ENCODE measurements around the gene PIGM. TPM values are rescaled to one million over a fixed set of nuclear protein-coding genes. Genes with fewer than 3 reads are reported as not detected.

PIGM gene
- polyA plus RNA-seq, 2 of the 4 experiments (the other 2 are of a cell fraction): 5.0 to 7.2 TPM

DNA sequence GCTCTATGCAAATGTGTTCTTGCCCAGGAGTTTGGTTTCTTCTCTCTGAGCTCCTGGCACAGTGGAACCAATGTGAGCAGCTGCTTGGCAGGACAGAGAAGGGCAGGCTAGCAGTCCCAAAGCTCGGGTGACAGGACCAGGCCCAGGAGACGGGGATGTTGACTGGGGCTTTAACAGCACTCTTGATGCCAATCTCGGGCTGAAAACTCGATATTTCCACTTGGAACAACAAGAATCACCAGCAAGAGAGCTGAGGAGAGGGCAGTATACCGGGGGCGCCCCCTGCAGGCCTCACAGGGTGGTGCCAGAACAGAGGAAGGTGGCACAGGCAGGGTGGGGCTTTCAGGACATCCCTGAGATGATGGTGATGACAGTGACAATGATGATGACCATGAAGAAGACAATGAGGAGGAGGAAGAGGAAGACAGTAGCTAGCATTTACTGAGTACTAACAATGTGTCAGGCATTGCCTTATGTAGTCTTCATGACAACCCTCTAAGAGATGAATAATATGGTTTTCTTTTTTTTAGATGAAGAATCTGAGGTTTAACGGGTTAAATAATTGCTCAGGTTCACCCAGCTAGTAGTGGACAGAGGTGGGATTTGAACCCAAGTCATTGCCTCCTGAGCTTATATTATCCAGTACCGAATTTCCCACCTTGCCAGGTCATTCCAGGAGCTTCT lies 46.9 kb upstream of the PIGM start:
- POLR2A ChIA-PET: no interaction called here
- H3K4me1 ChIP-seq: no peaks in the 10 kb centered on the region
- no peaks in the 10 kb centered on the region for H3K9me3 ChIP-seq
- no peak for FAIRE-seq
- peak; percentile 37; the same call in 1 of the 3 replicates for TF ChIP-seq SMC3 (IDR thresholded peaks at IDR 0.05)
- no peak for TF ChIP-seq PHF8 (IDR thresholded peaks at IDR 0.05; ENCODE audit: borderline replicate concordance, low read depth)
- peak; percentile 44 to 49 for TF ChIP-seq RAD21 (conservative IDR thresholded peaks at IDR 0.05 in 1 of 2, IDR thresholded peaks at IDR 0.05 in 1 of 2)
- TF ChIP-seq CTCF (IDR thresholded peaks at IDR 0.05): peak; percentile 54
- H3K4me2 ChIP-seq: no peak overlapping the region
- peak; percentile 42 to 51 for DNase-seq (ENCODE audit: low read depth in 1 of 2, low spot score in 1 of 2)
- no peak overlapping the region for H3K4me3 ChIP-seq
- no peak overlapping the region for H3K27ac ChIP-seq
- WGBS (ENCODE audit: missing lambda C conversion rate): 3% methylated on average over 8 of the region's 8 CpGs
- CTCF ChIA-PET: interaction anchor here (0.6 to 30.0 kb wide), 18 partner anchors 5 to 946 kb away, joined by 3 to 409 read pairs (median 4); partner anchors contain the start of genes KCNJ10, KCNJ9 and PIGM
- ATAC-seq: peak; percentile 51 to 88; a peak in 4 of 6 replicates

DNA sequence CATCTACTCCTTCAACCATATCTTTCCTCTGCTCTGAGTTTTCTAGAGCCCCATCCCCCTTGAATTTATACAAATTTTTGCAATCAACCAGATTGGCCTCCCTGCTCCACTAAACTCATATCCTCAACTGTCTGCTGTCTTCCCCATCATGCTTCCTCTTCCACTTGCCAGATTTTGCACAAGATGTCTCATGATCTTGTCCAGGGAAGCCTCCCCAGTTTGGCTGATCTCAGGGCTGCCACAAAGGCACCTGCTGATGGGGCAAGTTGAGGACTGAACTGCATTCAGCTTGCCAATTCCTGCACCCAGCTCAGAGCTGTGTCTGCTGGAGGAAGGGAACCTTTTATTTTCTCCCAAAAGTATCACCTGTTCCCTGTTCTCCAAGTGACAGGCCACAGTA lies 45.7 kb upstream of the PIGM start:
- Histone ChIP-seq H3K4me1 (no peaks in the 10 kb centered on the region), H3K27ac (no peak overlapping the region), H3K4me3 (no peak overlapping the region), H3K4me2 (no peak overlapping the region), H3K9me3 (no peaks in the 10 kb centered on the region)
- ATAC-seq (no peak), DNase-seq (ENCODE audit: low read depth in 1 of 2, low spot score in 1 of 2) (no peak), FAIRE-seq (no peak)
- ChIA-PET POLR2A (no interaction called here), CTCF (interaction anchor here (0.7 to 30.0 kb wide), 12 partner anchors 6 to 945 kb away, joined by 3 to 409 read pairs (median 7); partner anchors contain the start of genes KCNJ10 and KCNJ9)
- TF ChIP-seq, protein P1, sequence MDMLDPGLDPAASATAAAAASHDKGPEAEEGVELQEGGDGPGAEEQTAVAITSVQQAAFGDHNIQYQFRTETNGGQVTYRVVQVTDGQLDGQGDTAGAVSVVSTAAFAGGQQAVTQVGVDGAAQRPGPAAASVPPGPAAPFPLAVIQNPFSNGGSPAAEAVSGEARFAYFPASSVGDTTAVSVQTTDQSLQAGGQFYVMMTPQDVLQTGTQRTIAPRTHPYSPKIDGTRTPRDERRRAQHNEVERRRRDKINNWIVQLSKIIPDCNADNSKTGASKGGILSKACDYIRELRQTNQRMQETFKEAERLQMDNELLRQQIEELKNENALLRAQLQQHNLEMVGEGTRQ (IDR thresholded peaks at IDR 0.05): no peak
- no peak for TF ChIP-seq JUNB (IDR thresholded peaks at IDR 0.05)
- TF ChIP-seq ATOH8 (CRISPR knock-in tag; IDR thresholded peaks at IDR 0.05; ENCODE audit: low read depth): no peak
- no peak for TF ChIP-seq RCOR1 (IDR thresholded peaks at IDR 0.05; ENCODE audit: low read depth, low read length)
- no peak for TF ChIP-seq HOXA7 (CRISPR knock-in tag; IDR thresholded peaks at IDR 0.05)
- no peak for TF ChIP-seq EP300 (IDR thresholded peaks at IDR 0.05)
- no peak for TF ChIP-seq JUN (IDR thresholded peaks at IDR 0.05)
- no peak for TF ChIP-seq REST (IDR thresholded peaks at IDR 0.05)
- no peak for TF ChIP-seq ELK1 (IDR thresholded peaks at IDR 0.05; ENCODE audit: low read depth, low read length)
- TF ChIP-seq MAX (IDR thresholded peaks at IDR 0.05): no peak
- TF ChIP-seq, protein P2, sequence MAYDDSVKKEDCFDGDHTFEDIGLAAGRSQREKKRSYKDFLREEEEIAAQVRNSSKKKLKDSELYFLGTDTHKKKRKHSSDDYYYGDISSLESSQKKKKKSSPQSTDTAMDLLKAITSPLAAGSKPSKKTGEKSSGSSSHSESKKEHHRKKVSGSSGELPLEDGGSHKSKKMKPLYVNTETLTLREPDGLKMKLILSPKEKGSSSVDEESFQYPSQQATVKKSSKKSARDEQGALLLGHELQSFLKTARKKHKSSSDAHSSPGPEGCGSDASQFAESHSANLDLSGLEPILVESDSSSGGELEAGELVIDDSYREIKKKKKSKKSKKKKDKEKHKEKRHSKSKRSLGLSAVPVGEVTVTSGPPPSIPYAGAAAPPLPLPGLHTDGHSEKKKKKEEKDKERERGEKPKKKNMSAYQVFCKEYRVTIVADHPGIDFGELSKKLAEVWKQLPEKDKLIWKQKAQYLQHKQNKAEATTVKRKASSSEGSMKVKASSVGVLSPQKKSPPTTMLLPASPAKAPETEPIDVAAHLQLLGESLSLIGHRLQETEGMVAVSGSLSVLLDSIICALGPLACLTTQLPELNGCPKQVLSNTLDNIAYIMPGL (CRISPR knock-in tag; IDR thresholded peaks at IDR 0.05; ENCODE audit: borderline replicate concordance): no peak
- TF ChIP-seq NFE2L2 (conservative IDR thresholded peaks at IDR 0.05; ENCODE audit: low read length): no peak
- TF ChIP-seq NPAS2 (CRISPR knock-in tag; IDR thresholded peaks at IDR 0.05; ENCODE audit: borderline replicate concordance): no peak
- no peak for TF ChIP-seq FOXS1 (CRISPR knock-in tag; IDR thresholded peaks at IDR 0.05)
- TF ChIP-seq ZNF302 (CRISPR knock-in tag; IDR thresholded peaks at IDR 0.05): no peak
- TF ChIP-seq TP53 (CRISPR knock-in tag; IDR thresholded peaks at IDR 0.05): no peak
- TF ChIP-seq RAD21 (conservative IDR thresholded peaks at IDR 0.05 in 1 of 2, IDR thresholded peaks at IDR 0.05 in 1 of 2): no peak
- no peak for TF ChIP-seq SREBF2 (IDR thresholded peaks at IDR 0.05)

Data from A549 (cell line).